ENCODE measurements around the gene MERTK.
A peak's percentile ranks its signal among the peaks of the same experiment; 100 is the strongest.
"Not testable (repeated sequence)": the region's sequence is repeated elsewhere in the genome, so short reads cannot be mapped to it uniquely, and the experiment has no call there.

The MERTK gene

GRCh38 chr2:111897924-111898702, at the start of gene MERTK:
TSS of gene MERTK (plus strand) at chr2:111898607. CDS start at chr2:111898736, 129 bp downstream.
- peak; percentile 60 for DNase-seq

- peak; percentile 3 for DNase-seq
These were observed 47.8 kb upstream of the MERTK start for GRCh38 chr2:111850646-111851045.

GRCh38 chr2:111852544-111852943, 45.9 kb upstream of the MERTK start:
- DNase-seq, result not testable (repeated sequence)

- not testable (repeated sequence) for DNase-seq
These were observed 38.4 kb upstream of the MERTK start for GRCh38 chr2:111860005-111860404.

GRCh38 chr2:111865124-111865523, 33.3 kb upstream of the MERTK start:
- DNase-seq, result not testable (repeated sequence)

- not testable (repeated sequence) for DNase-seq
These were observed 25.6 kb upstream of the MERTK start for GRCh38 chr2:111872806-111873205.

GRCh38 chr2:111883661-111884591, 14.5 kb upstream of the MERTK start, which contains the start of gene ANAPC1:
TSS of gene ANAPC1 (minus strand) at chr2:111884193. CDS start at chr2:111880825, 3,368 bp downstream.
- peak; percentile 74 for DNase-seq

GRCh38 chr2:111884592-111884964, 13.8 kb upstream of the MERTK start:
- DNase-seq, result no peak

- no peak for DNase-seq
These were observed 2.4 kb upstream of the MERTK start for GRCh38 chr2:111896024-111896423.

- DNase-seq, result peak; percentile 75
These were observed 1.8 kb upstream of the MERTK start for GRCh38 chr2:111896576-111896975.

- DNase-seq, result no peak
These were observed 830 bp upstream of the MERTK start for GRCh38 chr2:111897630-111897923.

- DNase-seq, result no peak
These were observed 502 bp downstream of the MERTK start for GRCh38 chr2:111898703-111899514.

GRCh38 chr2:111900859-111901258, 2.5 kb downstream of the MERTK start:
- no peak for DNase-seq

GRCh38 chr2:111903516-111903915, 5.1 kb downstream of the MERTK start:
- DNase-seq, result no peak

GRCh38 chr2:111903930-111904439, 5.6 kb downstream of the MERTK start:
- no peak for DNase-seq

GRCh38 chr2:111904726-111905474, 6.5 kb downstream of the MERTK start:
- DNase-seq, result no peak

GRCh38 chr2:111905475-111905869, 7.1 kb downstream of the MERTK start:
- not testable (repeated sequence) for DNase-seq

- no peak for DNase-seq
These were observed 7.8 kb downstream of the MERTK start for GRCh38 chr2:111905990-111906735.

GRCh38 chr2:111908578-111908977, 10.2 kb downstream of the MERTK start:
- DNase-seq, result no peak

- DNase-seq, result no peak
These were observed 10.7 kb downstream of the MERTK start for GRCh38 chr2:111909079-111909478.

GRCh38 chr2:111909997-111910396, 11.6 kb downstream of the MERTK start:
- not testable (repeated sequence) for DNase-seq

All from NCI-H1105 treated with DMSO at 0.1 percent for 48 hours (cell line).